CD14-positive monocyte (primary cell): ENCODE results near the gene ST7. TPM values are rescaled to one million over a fixed set of nuclear protein-coding genes. Genes with fewer than 3 reads are reported as not detected.
A peak's percentile ranks its signal among the peaks of the same experiment; 100 is the strongest.

Experiments used
- DNase-seq, 3 donors: peaks; one replicate each; pipeline ENCODE4 v3.0.0-alpha.2; 2011 to 2022
- H2AFZ ChIP-seq: 2 replicates; pipeline ENCODE4 v1.6.0; 2012; ENCODE audit warnings: mild to moderate bottlenecking, low read depth, low read length, inconsistent platforms; ENCODE audit not compliant: insufficient read depth, poor library complexity, severe bottlenecking
- H3K27ac ChIP-seq, 2 donors: 1 replicate in 1 of 2; 2 replicates in 1 of 2; pipeline ENCODE4 v1.5.1; 2012 to 2013; ENCODE audit warnings: low read length in 2 of 2, control low read depth in 1 of 2, inconsistent platforms in 1 of 2, low read depth in 1 of 2, mild to moderate bottlenecking in 1 of 2
- H3K27me3 ChIP-seq, 2 donors: one replicate each; pipeline versions ENCODE4 v1.6.0 to v1.6.1; 2011 to 2013; ENCODE audit warnings: low read length in 2 of 2; ENCODE audit not compliant: control insufficient read depth in 2 of 2, insufficient read depth in 2 of 2
- H3K36me3 ChIP-seq, 2 donors: replicated peaks in 1 of 2; 1 replicate in 1 of 2; 2 replicates in 1 of 2; pipeline versions ENCODE4 v1.5.1 to v1.6.1; 2012 to 2013; ENCODE audit warnings: low read length in 2 of 2, control low read depth in 1 of 2, inconsistent platforms in 1 of 2, mild to moderate bottlenecking in 1 of 2; ENCODE audit not compliant: insufficient read depth in 2 of 2, control insufficient read depth in 1 of 2
- H3K4me1 ChIP-seq, 2 donors: 1 replicate in 1 of 2; 2 replicates in 1 of 2; pipeline versions ENCODE4 v1.5.1 to v1.6.1; 2012 to 2013; ENCODE audit warnings: low read length in 2 of 2, control low read depth in 1 of 2, inconsistent platforms in 1 of 2, mild to moderate bottlenecking in 1 of 2, moderate library complexity in 1 of 2; ENCODE audit not compliant: insufficient read depth in 2 of 2, control insufficient read depth in 1 of 2
- H3K4me2 ChIP-seq: replicated peaks from 2 replicates; pipeline ENCODE3; 2012; ENCODE audit warnings: low read length, moderate library complexity, mild to moderate bottlenecking; ENCODE audit not compliant: poor library complexity, severe bottlenecking; ENCODE audit errors: extremely low read depth
- H3K4me3 ChIP-seq, 3 experiments: fragments of 200-600 bp in 1 of 3; sonication (generic) in 1 of 3; replicated peaks in 1 of 3; 1 replicate in 2 of 3; 2 replicates in 1 of 3; pipeline ENCODE4 v1.5.1; 2011 to 2013; ENCODE audit warnings: low read length in 3 of 3, mild to moderate bottlenecking in 3 of 3, control low read depth in 2 of 3, low read depth in 2 of 3, inconsistent platforms in 1 of 3, moderate library complexity in 1 of 3
- H3K79me2 ChIP-seq: 2 replicates; pipeline ENCODE4 v1.6.0; 2012; ENCODE audit warnings: mild to moderate bottlenecking, control low read depth, inconsistent platforms, low read length, moderate library complexity; ENCODE audit not compliant: insufficient read depth
- H3K9ac ChIP-seq: 2 replicates; pipeline ENCODE4 v1.6.0; 2017; ENCODE audit warnings: low read length, mild to moderate bottlenecking; ENCODE audit not compliant: insufficient read depth, poor library complexity, severe bottlenecking
- H3K9me3 ChIP-seq, 2 donors: replicated peaks in 1 of 2; 1 replicate in 1 of 2; 2 replicates in 1 of 2; pipeline versions ENCODE4 v1.5.1 to v1.6.1; 2012 to 2013; ENCODE audit warnings: low read length in 2 of 2, control low read depth in 1 of 2; ENCODE audit not compliant: control insufficient read depth in 1 of 2, insufficient read depth in 1 of 2
- H4K20me1 ChIP-seq: 2 replicates; pipeline ENCODE4 v1.6.0; 2012; ENCODE audit warnings: mild to moderate bottlenecking, low read length, control low read depth, moderate library complexity; ENCODE audit not compliant: insufficient read depth
- H3K27ac Mint-ChIP-seq, 7 donors: one replicate each; pipeline ENCODE4 v1.8.0; 2020; ENCODE audit warnings: mild to moderate bottlenecking in 7 of 7, mixed read lengths in 7 of 7, moderate library complexity in 6 of 7, inconsistent platforms in 2 of 7
- H3K27me3 Mint-ChIP-seq, 3 donors: one replicate each; pipeline ENCODE4 v1.8.0; 2021 to 2022; ENCODE audit warnings: low read depth in 3 of 3, mild to moderate bottlenecking in 3 of 3, mixed read lengths in 3 of 3, moderate library complexity in 3 of 3, inconsistent platforms in 1 of 3
- H3K36me3 Mint-ChIP-seq, 2 donors: one replicate each; pipeline ENCODE4 v1.8.0; 2020; ENCODE audit warnings: mixed read lengths in 2 of 2, inconsistent platforms in 1 of 2, mild to moderate bottlenecking in 1 of 2
- H3K4me1 Mint-ChIP-seq: one replicate; pipeline ENCODE4 v1.8.0; 2020; ENCODE audit warnings: mild to moderate bottlenecking, mixed read lengths
- H3K4me3 Mint-ChIP-seq, 2 donors: one replicate each; pipeline ENCODE4 v1.8.0; 2020; ENCODE audit warnings: mild to moderate bottlenecking in 2 of 2, mixed read lengths in 2 of 2, moderate library complexity in 1 of 2
- H3K9me3 Mint-ChIP-seq, 7 donors: one replicate each; pipeline ENCODE4 v1.8.0; 2020 to 2022; ENCODE audit warnings: mixed read lengths in 7 of 7, mild to moderate bottlenecking in 6 of 7, moderate library complexity in 6 of 7, inconsistent platforms in 2 of 7
- WGBS: methylation state at CpG from one replicate; pipeline ENCODE4 v1.1.5; 2013; ENCODE audit warnings: missing lambda C conversion rate; ENCODE audit not compliant: insufficient coverage; 5-methylcytosine and 5-hydroxymethylcytosine counted together
- intact Hi-C, 2 donors: fragments of 100-400 bp; cut with micrococcal nuclease; formaldehyde crosslinking; loops; one replicate each; pipeline versions ENCODE4 v1.15.0 to v1.15.1; 2023
- polyA plus RNA-seq, 3 donors: library from polyadenylated mRNA; depleted of rRNA in 1 of 3; unstranded in 2 of 3; stranded (reverse) in 1 of 3; fragments of 300-500 nt in 2 of 3; fragments of >200 nt in 1 of 3; fragmentation: Illumina TruSeq in 2 of 3; gene quantifications; 1 replicate in 2 of 3; 2 replicates in 1 of 3; pipeline ENCODE4 v1.2.3, GENCODE V29; 2012 to 2021
- TF ChIP-seq, protein P1 (sequence below): fragments of 200-600 bp; IDR thresholded peaks from one replicate; pipeline ENCODE4 v1.8.0; 2022; ENCODE audit warnings: antibody characterized with exemption, mild to moderate bottlenecking

ST7 gene
- polyA plus RNA-seq, 3 donors: 3.6 to 5.5 (median 4.1) TPM

DNA sequence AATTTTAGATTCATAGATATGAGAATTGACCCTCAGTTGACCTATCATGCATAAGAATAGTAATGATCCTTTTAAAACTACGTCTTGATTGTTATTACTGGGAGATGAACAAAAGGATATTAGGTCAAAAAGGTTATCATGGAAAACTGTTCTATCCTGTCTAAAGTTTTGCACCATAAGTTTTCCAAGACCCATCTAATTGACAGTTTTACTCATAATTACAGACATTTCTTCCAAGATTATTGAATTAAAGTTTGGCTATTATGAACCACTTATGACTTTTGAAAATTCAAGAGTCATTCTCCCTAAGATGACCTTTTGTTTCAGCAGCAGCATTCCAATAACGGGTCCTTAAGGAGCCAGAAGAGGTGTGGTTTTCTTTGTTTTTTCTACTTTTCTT, 225.3 kb downstream of the ST7 start:
- Histone ChIP-seq H3K4me1 (no peaks in the 10 kb centered on the region), H3K36me3 (no peaks in the 10 kb centered on the region), H2AFZ (no peak overlapping the region), H3K4me3 (no peak overlapping the region), H3K79me2 (no peaks in the 10 kb centered on the region), H3K9me3 (no peaks in the 10 kb centered on the region), H3K27ac (no peak overlapping the region), H3K9ac (no peak overlapping the region), H3K4me2 (no peak overlapping the region), H3K27me3 (no peaks in the 10 kb centered on the region), H4K20me1 (no peaks in the 10 kb centered on the region)
- H3K9me3 Mint-ChIP-seq: no peaks in the 10 kb centered on the region
- H3K36me3 Mint-ChIP-seq: peaks cover 1 to 11% of the 10 kb centered on the region in 2 donors
- TF ChIP-seq, protein P1, sequence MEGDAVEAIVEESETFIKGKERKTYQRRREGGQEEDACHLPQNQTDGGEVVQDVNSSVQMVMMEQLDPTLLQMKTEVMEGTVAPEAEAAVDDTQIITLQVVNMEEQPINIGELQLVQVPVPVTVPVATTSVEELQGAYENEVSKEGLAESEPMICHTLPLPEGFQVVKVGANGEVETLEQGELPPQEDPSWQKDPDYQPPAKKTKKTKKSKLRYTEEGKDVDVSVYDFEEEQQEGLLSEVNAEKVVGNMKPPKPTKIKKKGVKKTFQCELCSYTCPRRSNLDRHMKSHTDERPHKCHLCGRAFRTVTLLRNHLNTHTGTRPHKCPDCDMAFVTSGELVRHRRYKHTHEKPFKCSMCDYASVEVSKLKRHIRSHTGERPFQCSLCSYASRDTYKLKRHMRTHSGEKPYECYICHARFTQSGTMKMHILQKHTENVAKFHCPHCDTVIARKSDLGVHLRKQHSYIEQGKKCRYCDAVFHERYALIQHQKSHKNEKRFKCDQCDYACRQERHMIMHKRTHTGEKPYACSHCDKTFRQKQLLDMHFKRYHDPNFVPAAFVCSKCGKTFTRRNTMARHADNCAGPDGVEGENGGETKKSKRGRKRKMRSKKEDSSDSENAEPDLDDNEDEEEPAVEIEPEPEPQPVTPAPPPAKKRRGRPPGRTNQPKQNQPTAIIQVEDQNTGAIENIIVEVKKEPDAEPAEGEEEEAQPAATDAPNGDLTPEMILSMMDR: no peak
- intact Hi-C loops: no loop called here
- H3K27ac Mint-ChIP-seq: no peak overlapping the region
- no peak overlapping the region for H3K4me3 Mint-ChIP-seq
- H3K4me1 Mint-ChIP-seq: peaks cover 2% of the 10 kb centered on the region
- H3K27me3 Mint-ChIP-seq: no peaks in the 10 kb centered on the region
- no CpG with 5 or more reads among the region's 2 CpGs for WGBS
- DNase-seq: no peak

DNA sequence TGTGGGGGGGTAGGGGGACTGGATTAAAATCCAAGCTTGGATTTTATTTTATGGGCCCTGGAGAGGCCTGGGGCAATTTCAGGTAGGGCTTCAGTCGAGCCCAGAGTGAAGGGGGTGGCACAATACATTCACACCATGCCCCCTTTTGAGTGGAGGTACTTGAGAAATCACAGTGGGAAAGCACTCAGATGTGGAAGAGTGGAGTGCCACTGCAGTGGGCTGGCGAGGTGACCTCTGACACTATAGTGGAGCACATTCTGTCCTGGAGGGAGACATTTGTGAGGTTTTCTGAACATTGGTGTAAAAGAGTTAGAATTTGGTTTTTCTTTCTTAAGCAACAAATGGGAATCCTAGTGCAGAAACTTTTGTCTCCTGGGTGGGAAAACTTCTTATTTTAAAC, 226.4 kb downstream of the ST7 start:
- Mint-ChIP-seq H3K27me3 (no peaks in the 10 kb centered on the region), H3K9me3 (no peaks in the 10 kb centered on the region), H3K4me1 (peaks cover 2% of the 10 kb centered on the region), H3K27ac (peak overlapping the region in 2 of 7 donors; percentile 3 to 24), H3K36me3 (peaks cover 1 to 10% of the 10 kb centered on the region in 2 donors), H3K4me3 (no peak overlapping the region)
- no peak overlapping the region for H2AFZ ChIP-seq
- H3K4me2 ChIP-seq: no peak overlapping the region
- no peaks in the 10 kb centered on the region for H3K9me3 ChIP-seq
- no peaks in the 10 kb centered on the region for H3K36me3 ChIP-seq
- DNase-seq: no peak
- no peak overlapping the region for H3K4me3 ChIP-seq
- TF ChIP-seq, protein P1: no peak
- H3K27me3 ChIP-seq: no peaks in the 10 kb centered on the region
- WGBS: 92% methylated on average over 1 of the region's 2 CpGs
- no peaks in the 10 kb centered on the region for H3K79me2 ChIP-seq
- intact Hi-C loops: no loop called here
- no peaks in the 10 kb centered on the region for H4K20me1 ChIP-seq
- H3K4me1 ChIP-seq: no peaks in the 10 kb centered on the region
- H3K9ac ChIP-seq: no peak overlapping the region
- H3K27ac ChIP-seq: no peak overlapping the region
